Calu3 (cell line): ENCODE data around the gene PRUNE2. TPM values are rescaled to one million over a fixed set of nuclear protein-coding genes. Genes with fewer than 3 reads are reported as not detected.

Experiments used
- BruUV-seq: library from RNA; stranded (reverse); fragments of 400-500 nt; replicated peaks from 2 replicates; lab custom pipeline; 2021; lab: Mats Ljungman, UMichigan
- CTCF ChIA-PET: fragments of 300-600 bp; sonication (Branson Sonifier 250); formaldehyde crosslinking; loops from one replicate; lab custom pipeline; 2022; ENCODE audit warnings: antibody characterized with exemption; lab: Charles Lee
- DNase-seq: peaks from one replicate; pipeline ENCODE4 v3.0.0; 2022
- H3K27ac Mint-ChIP-seq: one replicate; pipeline ENCODE4 v1.8.0; 2022; ENCODE audit warnings: mixed read lengths; ENCODE audit not compliant: unreplicated experiment
- H3K27me3 Mint-ChIP-seq: one replicate; pipeline ENCODE4 v1.8.0; 2022; ENCODE audit warnings: mixed read lengths; ENCODE audit not compliant: unreplicated experiment
- H3K36me3 Mint-ChIP-seq: one replicate; pipeline ENCODE4 v1.8.0; 2022; ENCODE audit warnings: mild to moderate bottlenecking, moderate library complexity, mixed read lengths; ENCODE audit not compliant: insufficient read depth, unreplicated experiment
- H3K4me1 Mint-ChIP-seq: one replicate; pipeline ENCODE4 v1.8.0; 2022; ENCODE audit warnings: mild to moderate bottlenecking, low read depth, mixed read lengths; ENCODE audit not compliant: unreplicated experiment
- H3K4me3 Mint-ChIP-seq: one replicate; pipeline ENCODE4 v1.8.0; 2022; ENCODE audit warnings: mild to moderate bottlenecking, low read depth, moderate library complexity, mixed read lengths; ENCODE audit not compliant: unreplicated experiment
- H3K9me3 Mint-ChIP-seq: one replicate; pipeline ENCODE4 v1.8.0; 2022; ENCODE audit warnings: low read depth, mixed read lengths; ENCODE audit not compliant: unreplicated experiment
- intact Hi-C: fragments of 100-400 bp; cut with micrococcal nuclease; formaldehyde crosslinking; loops from one replicate; pipeline ENCODE4 v1.10.0; 2022; ENCODE audit not compliant: unreplicated experiment
- total RNA-seq: library from RNA; stranded (reverse); gene quantifications from 2 replicates; pipeline ENCODE4 v1.2.3, GENCODE V29; 2022
- TF ChIP-seq, protein P1 (sequence below): fragments of 200-600 bp; IDR thresholded peaks from one replicate; pipeline ENCODE4 v1.8.0; 2022; ENCODE audit warnings: antibody characterized with exemption; ENCODE audit not compliant: unreplicated experiment

Gene PRUNE2
- total RNA-seq, 1 experiment from 2014 or later, result 0.07 TPM

DNA sequence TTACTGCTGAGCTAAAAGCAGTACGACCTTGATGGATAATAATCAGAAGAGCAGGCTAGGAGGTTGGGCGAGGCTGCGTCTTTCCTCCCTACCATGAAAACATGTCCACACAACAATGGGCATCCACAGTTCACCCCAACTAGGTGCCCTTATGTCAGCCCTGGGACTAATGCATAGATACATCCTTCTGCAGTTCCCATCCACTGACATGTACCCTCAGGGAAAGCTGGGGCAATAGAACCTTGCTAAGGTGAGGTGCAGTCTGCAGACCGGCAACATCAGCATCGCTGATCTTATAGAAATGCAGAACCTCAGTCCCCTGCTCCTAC, 697 bp upstream of the PRUNE2 start:
- no TSS peak for BruUV-seq
- peak overlapping the region; percentile 55 for H3K4me3 Mint-ChIP-seq
- H3K36me3 Mint-ChIP-seq, result no peaks in the 10 kb centered on the region
- TF ChIP-seq, protein P1, sequence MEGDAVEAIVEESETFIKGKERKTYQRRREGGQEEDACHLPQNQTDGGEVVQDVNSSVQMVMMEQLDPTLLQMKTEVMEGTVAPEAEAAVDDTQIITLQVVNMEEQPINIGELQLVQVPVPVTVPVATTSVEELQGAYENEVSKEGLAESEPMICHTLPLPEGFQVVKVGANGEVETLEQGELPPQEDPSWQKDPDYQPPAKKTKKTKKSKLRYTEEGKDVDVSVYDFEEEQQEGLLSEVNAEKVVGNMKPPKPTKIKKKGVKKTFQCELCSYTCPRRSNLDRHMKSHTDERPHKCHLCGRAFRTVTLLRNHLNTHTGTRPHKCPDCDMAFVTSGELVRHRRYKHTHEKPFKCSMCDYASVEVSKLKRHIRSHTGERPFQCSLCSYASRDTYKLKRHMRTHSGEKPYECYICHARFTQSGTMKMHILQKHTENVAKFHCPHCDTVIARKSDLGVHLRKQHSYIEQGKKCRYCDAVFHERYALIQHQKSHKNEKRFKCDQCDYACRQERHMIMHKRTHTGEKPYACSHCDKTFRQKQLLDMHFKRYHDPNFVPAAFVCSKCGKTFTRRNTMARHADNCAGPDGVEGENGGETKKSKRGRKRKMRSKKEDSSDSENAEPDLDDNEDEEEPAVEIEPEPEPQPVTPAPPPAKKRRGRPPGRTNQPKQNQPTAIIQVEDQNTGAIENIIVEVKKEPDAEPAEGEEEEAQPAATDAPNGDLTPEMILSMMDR, result no peak
- peaks cover 82% of the 10 kb centered on the region for H3K27me3 Mint-ChIP-seq
- no peaks in the 10 kb centered on the region for H3K9me3 Mint-ChIP-seq
- no peak overlapping the region for H3K27ac Mint-ChIP-seq
- no peak for DNase-seq
- no peaks in the 10 kb centered on the region for H3K4me1 Mint-ChIP-seq
- CTCF ChIA-PET, result no interaction called here
- intact Hi-C loops, result loop anchor here (10.0 kb wide), 1 partner anchor 92 kb away; no protein-coding TSS in a partner anchor

GRCh38 chr9:76904661-76905457, 1.1 kb downstream of the PRUNE2 start:
- Mint-ChIP-seq H3K27ac (no peak overlapping the region), H3K27me3 (peaks cover 94% of the 10 kb centered on the region), H3K4me1 (no peaks in the 10 kb centered on the region), H3K4me3 (no peak overlapping the region), H3K9me3 (no peaks in the 10 kb centered on the region), H3K36me3 (no peaks in the 10 kb centered on the region)
- TF ChIP-seq, protein P1, result no peak
- no peak for DNase-seq
- CTCF ChIA-PET, result interaction anchor here (0.8 kb wide), 1 partner anchor 18 kb away, joined by 3 read pairs; no protein-coding TSS in a partner anchor
- intact Hi-C loops, result loop anchor here (10.0 kb wide), 1 partner anchor 90 kb away; no protein-coding TSS in a partner anchor
- no TSS peak for BruUV-seq

- Mint-ChIP-seq H3K27ac (no peak overlapping the region), H3K4me3 (no peak overlapping the region), H3K36me3 (no peaks in the 10 kb centered on the region), H3K9me3 (no peaks in the 10 kb centered on the region), H3K4me1 (no peaks in the 10 kb centered on the region), H3K27me3 (peaks cover 83% of the 10 kb centered on the region)
- CTCF ChIA-PET, result no interaction called here
- intact Hi-C loops, result loop anchor here (10.0 kb wide), 1 partner anchor 88 kb away; no protein-coding TSS in a partner anchor
- TF ChIP-seq, protein P1, result no peak
- no TSS peak for BruUV-seq
- DNase-seq, result no peak
Observed at GRCh38 chr9:76902395-76902794, 3.5 kb downstream of the PRUNE2 start.

DNA sequence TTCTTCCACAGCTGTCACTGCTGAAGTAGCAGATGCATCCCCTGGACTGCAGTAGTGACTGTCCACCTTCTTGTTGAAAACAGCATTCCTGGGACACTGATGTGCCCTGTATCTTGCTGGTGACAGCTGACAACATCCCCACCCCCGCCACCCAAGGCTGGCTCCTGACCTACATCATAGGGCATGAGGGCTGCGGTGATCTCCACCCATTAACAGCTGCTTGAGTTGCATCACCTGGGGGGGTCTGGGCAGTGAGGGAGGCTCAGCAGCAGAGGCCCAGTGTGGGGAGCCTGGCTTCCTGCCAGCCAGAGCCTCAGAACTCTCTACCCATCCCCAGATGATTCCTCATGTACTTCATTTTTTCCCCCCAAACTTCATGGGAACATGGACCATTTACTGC, 4.1 kb downstream of the PRUNE2 start:
- DNase-seq, result no peak
- BruUV-seq, result no TSS peak
- no peaks in the 10 kb centered on the region for H3K36me3 Mint-ChIP-seq
- no peak overlapping the region for H3K4me3 Mint-ChIP-seq
- H3K4me1 Mint-ChIP-seq, result no peaks in the 10 kb centered on the region
- CTCF ChIA-PET, result no interaction called here
- H3K9me3 Mint-ChIP-seq, result no peaks in the 10 kb centered on the region
- peaks cover 83% of the 10 kb centered on the region for H3K27me3 Mint-ChIP-seq
- intact Hi-C loops, result loop anchor here (10.0 kb wide), 1 partner anchor 87 kb away; no protein-coding TSS in a partner anchor
- TF ChIP-seq, protein P1, result no peak
- no peak overlapping the region for H3K27ac Mint-ChIP-seq
